Upper lobe of left lung (tissue), 6 donors: ENCODE measurements around the gene SERPINA9. TPM values are rescaled to one million over a fixed set of nuclear protein-coding genes. Genes with fewer than 3 reads are reported as not detected.
"Not testable (repeated sequence)": the region's sequence is repeated elsewhere in the genome, so short reads cannot be mapped to it uniquely, and the experiment has no call there.

Experiments
- ATAC-seq, 2 donors: fragments of 200-7000 bp; cut with Tn5 transposase; one replicate each; pipeline ENCODE4 v1.9.1; 2022; ENCODE audit warnings: mild to moderate bottlenecking in 2 of 2, moderate library complexity in 2 of 2; ENCODE audit not compliant: low FRiP score in 2 of 2
- DNase-seq, 2 donors: peaks; one replicate each; pipeline ENCODE4 v3.0.0-alpha.2; 2019 to 2020
- H3K27ac ChIP-seq, 4 donors: fragments of 200-600 bp; sonication (generic); one replicate each; pipeline ENCODE4 v1.5.1; 2016 to 2019
- H3K27me3 ChIP-seq, 4 donors: fragments of 200-600 bp; sonication (generic); one replicate each; pipeline ENCODE4 v1.5.1; 2017 to 2019
- H3K36me3 ChIP-seq, 4 donors: fragments of 200-600 bp; sonication (generic); one replicate each; pipeline ENCODE4 v1.5.1; 2016 to 2019
- H3K4me1 ChIP-seq, 4 donors: fragments of 200-600 bp; sonication (generic); one replicate each; pipeline ENCODE4 v1.5.1; 2018 to 2019
- H3K4me3 ChIP-seq, 4 donors: fragments of 200-600 bp; sonication (generic); one replicate each; pipeline ENCODE4 v1.5.1; 2017 to 2019; ENCODE audit warnings: mild to moderate bottlenecking in 2 of 4, moderate library complexity in 1 of 4
- H3K9me3 ChIP-seq, 4 donors: fragments of 200-600 bp; sonication (generic); one replicate each; pipeline ENCODE4 v1.5.1; 2018 to 2019
- CTCF ChIP-seq, 6 experiments: fragments of 450-650 bp in 4 of 6; fragments of 200-600 bp in 2 of 6; sonication (generic) in 2 of 6; IDR thresholded peaks; one replicate each; pipeline ENCODE4 v1.5.1; 2016 to 2019; ENCODE audit warnings: antibody characterized with exemption in 6 of 6
- EP300 ChIP-seq, 4 donors: sonication (generic); formaldehyde crosslinking; IDR thresholded peaks; one replicate each; pipeline ENCODE4 v1.5.1; 2017; ENCODE audit warnings: antibody characterized with exemption in 4 of 4, control low read depth in 2 of 4
- POLR2A ChIP-seq, 4 donors: fragments of 450-650 bp; IDR thresholded peaks; one replicate each; pipeline ENCODE4 v1.5.1; 2016 to 2017; ENCODE audit warnings: antibody characterized with exemption in 4 of 4, mild to moderate bottlenecking in 2 of 4
- POLR2AphosphoS5 ChIP-seq, 2 donors: sonication (generic); formaldehyde crosslinking; IDR thresholded peaks; one replicate each; pipeline ENCODE4 v1.5.1; 2017; ENCODE audit warnings: antibody characterized with exemption in 2 of 2
- WGBS, 2 donors: methylation state at CpG; one replicate each; pipeline ENCODE4 v1.1.5; 2017 to 2018; 5-methylcytosine and 5-hydroxymethylcytosine counted together
- total RNA-seq, 6 donors: library from RNA; depleted of rRNA in 4 of 6; stranded (reverse); fragments of >200 nt in 4 of 6; gene quantifications; one replicate each; pipeline versions ENCODE4 v1.1.0 to v1.2.1, GENCODE V29; 2016 to 2021
- donor health status: DM: no; HTN: no; CAD: no; lungs with moderate emphysema.
- donor health status: DM: no; HTN: yes; CAD: no; lungs with severe emphysema.

Gene SERPINA9
- total RNA-seq, 6 donors from 2014 or later, result 0.14 TPM; not detected in 5

GRCh38 chr14:94427016-94427613 lies 48.9 kb downstream of the SERPINA9 start:
- TF ChIP-seq CTCF (IDR thresholded peaks at IDR 0.05) (no peak), EP300 (IDR thresholded peaks at IDR 0.05) (no peak), POLR2AphosphoS5 (IDR thresholded peaks at IDR 0.05) (no peak), POLR2A (IDR thresholded peaks at IDR 0.05) (no peak)
- H3K9me3 ChIP-seq, result peaks cover 0 to 4% (median 0%) of the 10 kb centered on the region in 4 donors
- DNase-seq (no peak), ATAC-seq (no peak)
- no peaks in the 10 kb centered on the region for H3K27me3 ChIP-seq
- H3K4me1 ChIP-seq, result no peaks in the 10 kb centered on the region
- no peak overlapping the region for H3K4me3 ChIP-seq
- 80 to 82% methylated on average over 9 of the region's 9 CpGs for WGBS, 2 donors
- no peak overlapping the region for H3K27ac ChIP-seq
- H3K36me3 ChIP-seq, result no peaks in the 10 kb centered on the region

GRCh38 chr14:94426526-94426925 lies 49.5 kb downstream of the SERPINA9 start:
- 66 to 70% methylated on average over 4 of the region's 4 CpGs for whole genome bisulfite sequencing, 2 donors
- Histone ChIP-seq H3K4me3 (no peak overlapping the region), H3K27ac (no peak overlapping the region), H3K9me3 (peaks cover 0 to 4% (median 0%) of the 10 kb centered on the region in 4 donors), H3K36me3 (no peaks in the 10 kb centered on the region), H3K27me3 (no peaks in the 10 kb centered on the region), H3K4me1 (no peaks in the 10 kb centered on the region)
- TF ChIP-seq POLR2AphosphoS5 (IDR thresholded peaks at IDR 0.05) (no peak), POLR2A (IDR thresholded peaks at IDR 0.05) (no peak), EP300 (IDR thresholded peaks at IDR 0.05) (no peak), CTCF (IDR thresholded peaks at IDR 0.05) (no peak)
- DNase-seq, result no peak
- no peak for ATAC-seq

DNA sequence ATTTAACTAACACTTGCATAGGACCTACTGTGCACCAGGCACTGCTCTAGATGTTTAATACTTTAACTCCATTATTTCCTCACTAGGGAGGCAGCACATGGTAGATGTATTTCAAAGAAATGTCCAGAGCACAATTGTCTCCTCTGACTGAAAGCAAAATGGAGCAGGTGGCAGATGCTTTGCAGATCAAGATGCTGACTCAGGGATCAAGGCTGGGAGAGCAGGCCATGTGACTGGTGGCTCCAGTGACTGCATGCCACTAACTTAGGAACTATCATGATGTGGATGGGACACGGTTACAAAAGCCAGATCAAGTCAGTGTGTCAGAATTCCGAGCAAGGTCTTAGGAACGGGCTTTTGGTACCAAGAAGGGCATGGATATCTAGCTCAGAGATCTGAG lies 51.6 kb downstream of the SERPINA9 start:
- H3K27me3 ChIP-seq, result no peaks in the 10 kb centered on the region
- no peak for ATAC-seq
- no peak overlapping the region for H3K4me3 ChIP-seq
- TF ChIP-seq EP300 (IDR thresholded peaks at IDR 0.05) (no peak), POLR2A (IDR thresholded peaks at IDR 0.05) (no peak), CTCF (IDR thresholded peaks at IDR 0.05) (no peak), POLR2AphosphoS5 (IDR thresholded peaks at IDR 0.05) (no peak)
- no peak overlapping the region for H3K27ac ChIP-seq
- no peak for DNase-seq
- no peaks in the 10 kb centered on the region for H3K4me1 ChIP-seq
- H3K9me3 ChIP-seq, result no peaks in the 10 kb centered on the region
- 78 to 80% methylated on average over 3 of the region's 3 CpGs for WGBS, 2 donors
- H3K36me3 ChIP-seq, result no peaks in the 10 kb centered on the region

- no peak overlapping the region for H3K27ac ChIP-seq
- no peaks in the 10 kb centered on the region for H3K9me3 ChIP-seq
- no peaks in the 10 kb centered on the region for H3K4me1 ChIP-seq
- no peak overlapping the region for H3K4me3 ChIP-seq
- TF ChIP-seq CTCF (IDR thresholded peaks at IDR 0.05) (peak; percentile 29 to 52 (median 42)), POLR2AphosphoS5 (IDR thresholded peaks at IDR 0.05) (no peak)
- 14 to 23% methylated on average over 7 to 13 of the region's 13 CpGs for WGBS, 2 donors
- ATAC-seq (peak; percentile 78), DNase-seq (peak in 1 of 2 donors; percentile 75)
- H3K27me3 ChIP-seq, result no peaks in the 10 kb centered on the region
- H3K36me3 ChIP-seq, result no peaks in the 10 kb centered on the region
These were observed 52.4 kb downstream of the SERPINA9 start for GRCh38 chr14:94423453-94424056.

DNA sequence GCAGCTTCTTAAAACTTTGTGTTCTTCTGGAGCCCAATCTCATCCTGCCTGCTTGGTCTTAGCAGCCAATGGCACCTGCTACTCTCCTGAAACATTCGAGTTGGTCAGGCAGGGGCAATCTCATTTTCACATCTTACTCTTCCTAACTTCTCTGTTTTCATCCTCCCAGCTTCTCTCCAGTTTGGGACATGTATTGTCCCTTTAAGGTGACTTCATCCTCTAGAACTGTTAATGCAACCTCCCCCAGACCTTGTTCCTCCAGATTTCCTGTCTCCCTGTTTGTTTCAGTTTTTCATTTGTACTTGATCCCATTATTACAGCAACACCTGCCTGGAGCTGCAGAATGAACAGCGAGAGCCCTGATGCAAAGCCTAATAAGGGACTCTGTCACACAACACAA lies 54.7 kb downstream of the SERPINA9 start:
- Histone ChIP-seq H3K27ac (no peak overlapping the region), H3K36me3 (no peaks in the 10 kb centered on the region), H3K9me3 (no peaks in the 10 kb centered on the region), H3K4me1 (no peaks in the 10 kb centered on the region), H3K4me3 (no peak overlapping the region), H3K27me3 (no peaks in the 10 kb centered on the region)
- no peak for TF ChIP-seq CTCF (IDR thresholded peaks at IDR 0.05)
- no peak for TF ChIP-seq POLR2AphosphoS5 (IDR thresholded peaks at IDR 0.05)
- no peak for TF ChIP-seq EP300 (IDR thresholded peaks at IDR 0.05)
- TF ChIP-seq POLR2A (IDR thresholded peaks at IDR 0.05), result no peak
- ATAC-seq (no peak), DNase-seq (no peak)
- 68 to 79% methylated on average over 2 of the region's 2 CpGs for WGBS, 2 donors

GRCh38 chr14:94417497-94418205 lies 58.3 kb downstream of the SERPINA9 start:
- H3K4me3 ChIP-seq, H3K9me3 ChIP-seq, DNase-seq, H3K27ac ChIP-seq, H3K36me3 ChIP-seq, ATAC-seq, H3K4me1 ChIP-seq, H3K27me3 ChIP-seq: not testable (repeated sequence)
- 84 to 85% methylated on average over 3 of the region's 3 CpGs for WGBS, 2 donors
